Measurements from ENCODE around the gene CLIP1.
"Not testable (repeated sequence)": the region's sequence is repeated elsewhere in the genome, so short reads cannot be mapped to it uniquely, and the experiment has no call there.

CLIP1 gene
- 133 to 229 (median 158) reads per million in 9 experiments for total RNA-seq

DNA sequence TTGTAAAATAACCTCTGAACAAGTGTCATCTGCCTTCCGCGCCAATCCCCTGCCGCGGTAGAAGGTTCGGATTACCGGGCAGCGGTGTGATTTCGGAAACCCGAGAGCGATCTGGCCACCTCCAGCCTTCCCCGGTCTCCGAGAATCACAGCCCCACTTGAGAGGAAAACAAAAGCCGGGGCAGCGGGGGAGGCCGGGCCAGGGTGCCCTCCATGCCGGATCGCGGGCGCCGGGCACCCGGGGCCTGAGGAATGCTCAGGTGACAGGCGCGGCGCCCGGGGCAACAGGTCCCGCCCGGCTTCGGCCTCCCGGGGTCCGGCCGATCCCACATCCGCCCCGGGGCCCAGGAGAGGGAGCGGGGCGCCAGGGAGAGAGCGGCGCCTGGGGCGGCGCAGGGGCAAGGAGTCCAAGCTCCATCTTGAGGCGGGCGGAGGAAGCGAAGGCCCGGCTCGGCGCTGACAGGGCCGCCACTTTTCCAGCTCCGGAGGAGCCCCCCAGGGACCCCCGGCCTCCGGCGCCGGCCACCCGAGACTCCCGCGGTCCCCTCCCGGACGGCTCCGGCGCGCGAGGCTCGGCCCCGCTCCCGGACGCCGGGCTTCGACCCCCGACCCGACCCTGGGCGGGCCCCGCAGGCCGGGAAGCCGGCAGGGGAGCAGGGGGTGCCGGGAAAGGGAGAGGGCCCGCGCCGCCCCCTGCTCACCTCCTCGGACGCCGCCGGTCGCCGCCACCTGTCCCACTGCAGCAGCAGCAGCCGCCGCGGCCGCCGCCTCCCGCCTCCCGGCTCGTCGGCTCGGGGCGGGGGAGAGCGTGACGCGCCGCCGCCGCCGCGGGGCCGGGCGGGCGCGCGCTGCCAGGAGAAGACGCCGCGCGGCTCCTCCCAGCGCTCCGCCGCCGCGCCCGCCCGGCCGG lies at the start of gene CLIP1:
TSS of gene CLIP1 (minus strand) at position 849 of the 909 bp plus-strand sequence. CDS start 42,217 bp downstream, outside the sequence.
- Mint-ChIP-seq H3K36me3 (ENCODE audit: insufficient read depth) (no peaks in the 10 kb centered on the region), H3K27me3 (no peaks in the 10 kb centered on the region), H3K27ac (peak within 1 kb of the TSS; percentile 88 to 91), H3K4me1 (ENCODE audit: low read depth in 2 of 2) (peaks cover 21 to 28% of the 10 kb centered on the region in 2 donors), H3K9me3 (no peaks in the 10 kb centered on the region), H3K4me3 (peak within 1 kb of the TSS; percentile 89 to 93)
- ATAC-seq (replicated peaks), result peak; percentile 78
- peak; percentile 47 to 55 (median 47) for DNase-seq

DNA sequence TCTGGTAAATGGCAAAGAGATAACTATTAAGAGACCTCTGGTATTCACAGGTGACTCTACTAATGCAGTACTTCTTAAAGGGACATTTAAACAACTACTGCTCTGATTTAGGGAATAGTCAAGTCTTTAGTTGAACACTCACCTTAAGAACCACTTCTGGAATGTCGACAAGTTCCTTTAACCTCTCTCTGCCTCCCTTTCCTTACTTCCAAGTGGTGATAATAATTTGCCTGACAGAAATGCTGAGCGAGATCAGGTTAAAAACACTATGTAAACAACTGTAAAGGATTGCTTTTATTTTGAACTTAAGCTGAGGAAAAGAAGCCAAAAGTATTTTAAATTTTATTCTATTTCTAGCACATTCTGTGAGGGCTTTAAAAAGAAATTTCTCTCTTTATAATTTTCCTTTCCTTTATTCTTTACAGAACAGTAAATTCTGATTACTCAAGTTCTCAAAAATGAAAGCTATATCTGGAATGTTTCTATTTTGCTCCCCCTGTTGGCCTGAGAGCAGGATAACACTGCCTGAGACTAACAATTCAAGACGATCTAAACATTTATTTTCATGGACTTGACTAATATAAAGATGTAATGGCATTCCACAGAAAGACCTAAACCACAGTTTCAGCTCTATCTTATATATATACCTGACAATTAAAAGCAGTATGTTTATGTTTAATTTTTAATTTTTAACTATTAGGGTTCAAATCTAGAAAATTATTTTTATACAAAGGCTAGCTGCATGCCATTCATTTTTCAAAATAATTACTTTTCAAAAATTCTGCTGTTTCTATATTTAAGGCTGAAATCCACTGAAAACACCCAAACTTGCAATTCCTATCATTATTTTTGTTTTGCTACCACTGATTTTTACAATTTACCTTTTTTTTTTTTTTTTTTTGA lies 49.1 kb upstream of the CLIP1 start:
- Mint-ChIP-seq H3K27me3 (no peaks in the 10 kb centered on the region), H3K36me3 (ENCODE audit: insufficient read depth) (peaks cover 35% of the 10 kb centered on the region), H3K9me3 (no peaks in the 10 kb centered on the region), H3K27ac (peak overlapping the region in 1 of 2 donors; percentile 71), H3K4me1 (ENCODE audit: low read depth in 2 of 2) (peaks cover 1 to 6% of the 10 kb centered on the region in 2 donors), H3K4me3 (no peak overlapping the region)
- DNase-seq (no peak), ATAC-seq (replicated peaks) (peak; percentile 80)

DNA sequence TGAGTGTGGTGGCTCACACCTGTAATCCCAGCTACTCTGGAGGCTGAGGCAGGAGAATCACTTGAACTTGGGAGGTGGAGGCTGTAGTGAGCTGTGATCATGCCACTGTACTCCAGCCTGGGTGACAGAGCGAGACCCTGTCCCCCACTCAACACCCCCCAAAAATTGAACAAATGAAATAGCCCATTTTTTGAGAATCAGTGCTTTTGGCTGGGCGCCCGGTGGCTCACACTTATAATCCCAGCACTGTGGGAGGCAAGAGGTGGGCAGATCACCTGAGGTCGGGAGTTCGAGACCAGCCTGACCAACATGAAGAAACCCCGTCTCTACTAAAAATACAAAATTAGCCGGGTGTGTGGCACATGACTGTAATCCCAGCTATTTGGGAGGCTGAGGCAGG lies 48.1 kb upstream of the CLIP1 start:
- peak overlapping the region in 1 of 2 donors; percentile 71 for H3K27ac Mint-ChIP-seq

DNA sequence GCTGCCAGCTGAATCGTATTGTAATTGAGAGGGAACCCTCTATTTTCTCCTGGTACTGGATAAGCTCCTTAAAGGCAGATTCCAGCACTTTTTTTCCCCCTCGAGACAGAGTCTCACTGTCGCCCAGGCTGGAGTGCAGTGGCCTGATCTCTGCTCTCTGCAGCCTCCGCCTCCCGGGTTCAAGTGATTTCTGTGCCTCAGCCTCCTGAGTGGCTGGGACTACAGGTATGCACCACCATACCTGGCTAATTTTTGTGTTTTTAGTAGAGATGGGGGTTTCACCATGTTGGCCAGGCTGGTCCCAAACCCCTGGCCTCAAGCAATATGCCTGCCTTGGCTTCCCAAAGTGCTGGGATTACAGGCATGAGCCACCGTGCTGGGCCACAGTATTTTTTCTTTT lies 47.4 kb upstream of the CLIP1 start:
- H3K4me1 Mint-ChIP-seq (ENCODE audit: low read depth in 2 of 2); H3K9me3 Mint-ChIP-seq; ATAC-seq (replicated peaks); H3K27me3 Mint-ChIP-seq; DNase-seq; H3K27ac Mint-ChIP-seq; H3K4me3 Mint-ChIP-seq: not testable (repeated sequence)
- peaks cover 18% of the 10 kb centered on the region for H3K36me3 Mint-ChIP-seq (ENCODE audit: insufficient read depth)

More for the DNA sequence above, 48.1 kb upstream of the CLIP1 start:
- H3K9me3 Mint-ChIP-seq; H3K4me1 Mint-ChIP-seq (ENCODE audit: low read depth in 2 of 2); ATAC-seq (replicated peaks); DNase-seq; H3K4me3 Mint-ChIP-seq; H3K27me3 Mint-ChIP-seq: not testable (repeated sequence)
- peaks cover 26% of the 10 kb centered on the region for H3K36me3 Mint-ChIP-seq (ENCODE audit: insufficient read depth)

DNA sequence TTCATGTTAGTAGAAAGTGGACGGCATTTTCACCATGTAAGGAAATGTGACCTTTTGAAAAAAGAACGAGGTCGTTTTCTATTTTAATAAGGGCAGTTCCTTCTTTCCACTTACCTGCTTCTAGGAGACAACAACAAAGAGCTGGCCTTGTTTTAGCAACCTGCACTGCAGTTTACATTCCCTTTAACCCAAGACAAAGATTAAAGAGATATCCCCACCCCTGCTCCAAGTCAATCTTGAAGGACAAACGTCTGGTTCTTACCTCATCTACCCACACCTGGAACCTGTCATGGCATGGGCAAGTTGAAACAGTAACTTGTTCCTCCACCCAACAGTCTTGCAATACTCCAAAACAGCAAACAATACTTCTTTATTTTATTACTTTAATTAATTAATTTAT lies 45.5 kb upstream of the CLIP1 start:
- DNase-seq, result no peak
- no peak overlapping the region for H3K27ac Mint-ChIP-seq
- no peaks in the 10 kb centered on the region for H3K9me3 Mint-ChIP-seq
- H3K36me3 Mint-ChIP-seq (ENCODE audit: insufficient read depth), result peaks cover 4% of the 10 kb centered on the region
- peaks cover 1 to 6% of the 10 kb centered on the region in 2 donors for H3K4me1 Mint-ChIP-seq (ENCODE audit: low read depth in 2 of 2)
- H3K27me3 Mint-ChIP-seq, result no peaks in the 10 kb centered on the region
- H3K4me3 Mint-ChIP-seq, result no peak overlapping the region
- ATAC-seq (replicated peaks), result no peak

DNA sequence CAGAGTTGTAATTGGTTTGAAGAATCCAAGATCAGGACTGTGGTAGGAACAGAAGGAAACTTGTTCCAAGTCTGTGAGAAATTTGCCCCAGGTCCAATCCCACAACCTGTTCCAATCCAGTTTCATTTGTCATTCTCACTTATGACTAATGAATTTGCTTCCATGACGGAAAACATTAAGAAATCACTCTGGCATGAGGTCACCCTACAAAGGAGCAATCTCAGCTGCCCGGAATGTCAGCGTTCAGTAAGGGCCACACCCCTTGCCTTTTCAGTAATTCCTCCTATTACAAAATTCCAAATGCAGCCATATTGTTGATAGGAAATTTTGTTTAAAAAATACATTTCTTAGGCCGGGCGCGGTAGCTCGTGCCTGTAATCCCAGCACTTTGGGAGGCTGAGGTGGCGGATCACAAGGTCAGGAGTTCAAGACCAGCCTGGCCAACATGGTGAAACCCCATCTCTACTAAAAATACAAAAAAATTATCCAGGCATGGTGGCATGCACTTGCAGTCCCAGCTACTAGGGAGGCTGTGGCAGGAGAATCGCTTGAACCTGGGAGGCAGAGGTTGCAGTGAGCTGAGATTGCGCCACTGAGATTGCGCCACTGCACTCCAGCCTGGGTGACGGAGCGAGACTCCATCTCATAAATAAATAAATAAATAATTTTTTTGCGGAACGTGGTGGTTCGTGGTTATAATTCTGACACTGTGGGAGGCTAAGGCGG lies 42.0 kb upstream of the CLIP1 start:
- H3K36me3 Mint-ChIP-seq (ENCODE audit: insufficient read depth); ATAC-seq (replicated peaks); DNase-seq; H3K9me3 Mint-ChIP-seq; H3K4me1 Mint-ChIP-seq (ENCODE audit: low read depth in 2 of 2); H3K27me3 Mint-ChIP-seq; H3K4me3 Mint-ChIP-seq: not testable (repeated sequence)
- H3K27ac Mint-ChIP-seq, result peak overlapping the region in 1 of 2 donors; percentile 38

DNA sequence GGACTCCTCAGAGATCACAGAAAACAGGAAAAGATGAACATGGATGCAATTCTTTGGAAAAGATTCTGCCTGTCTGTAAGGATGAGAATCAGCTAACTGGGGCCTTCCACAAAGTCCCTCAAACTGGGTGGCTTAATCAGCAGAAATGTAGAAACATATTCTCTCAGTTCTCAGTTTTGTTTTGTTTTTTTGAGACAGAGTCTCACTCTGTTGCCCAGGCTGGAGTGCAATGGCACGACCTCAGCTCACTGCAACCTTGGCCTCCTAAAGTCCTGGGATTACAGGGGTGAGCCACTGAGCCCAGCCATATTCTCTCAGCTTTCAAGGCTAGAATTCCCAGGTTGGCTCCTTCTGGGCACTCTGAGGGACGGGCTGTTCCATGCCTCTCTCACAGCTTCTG lies 38.2 kb upstream of the CLIP1 start:
- no peak overlapping the region for H3K27ac Mint-ChIP-seq
- H3K27me3 Mint-ChIP-seq, result no peaks in the 10 kb centered on the region
- DNase-seq (no peak), ATAC-seq (replicated peaks) (no peak)
- H3K4me3 Mint-ChIP-seq, result no peak overlapping the region
- peaks cover 2% of the 10 kb centered on the region for H3K36me3 Mint-ChIP-seq (ENCODE audit: insufficient read depth)
- H3K9me3 Mint-ChIP-seq, result no peaks in the 10 kb centered on the region
- H3K4me1 Mint-ChIP-seq (ENCODE audit: low read depth in 2 of 2), result peaks cover 5 to 6% of the 10 kb centered on the region in 2 donors

DNA sequence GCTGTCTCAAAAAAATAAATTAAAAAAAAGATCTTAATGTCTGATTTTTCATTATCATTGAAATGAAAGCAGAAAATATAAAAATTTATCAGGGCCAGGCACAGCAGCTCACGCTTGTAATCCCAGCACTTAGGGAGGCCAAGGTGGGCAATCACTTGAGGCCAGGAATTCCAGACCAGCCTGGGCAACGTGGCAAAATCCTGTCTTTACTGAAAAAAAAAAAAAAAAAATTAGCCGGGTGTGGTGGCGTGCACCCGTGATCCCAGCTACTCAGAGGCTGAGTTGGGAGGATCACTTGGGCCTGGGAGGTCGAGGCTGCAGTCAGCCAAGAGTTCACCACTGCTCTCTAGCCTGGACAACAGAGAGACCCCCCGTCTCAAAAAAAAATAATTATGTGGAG lies 37.6 kb upstream of the CLIP1 start:
- Mint-ChIP-seq H3K27ac (no peak overlapping the region), H3K36me3 (ENCODE audit: insufficient read depth) (peaks cover 2% of the 10 kb centered on the region), H3K9me3 (no peaks in the 10 kb centered on the region), H3K4me3 (no peak overlapping the region), H3K27me3 (no peaks in the 10 kb centered on the region), H3K4me1 (ENCODE audit: low read depth in 2 of 2) (peaks cover 5 to 6% of the 10 kb centered on the region in 2 donors)
- no peak for DNase-seq
- no peak for ATAC-seq (replicated peaks)

DNA sequence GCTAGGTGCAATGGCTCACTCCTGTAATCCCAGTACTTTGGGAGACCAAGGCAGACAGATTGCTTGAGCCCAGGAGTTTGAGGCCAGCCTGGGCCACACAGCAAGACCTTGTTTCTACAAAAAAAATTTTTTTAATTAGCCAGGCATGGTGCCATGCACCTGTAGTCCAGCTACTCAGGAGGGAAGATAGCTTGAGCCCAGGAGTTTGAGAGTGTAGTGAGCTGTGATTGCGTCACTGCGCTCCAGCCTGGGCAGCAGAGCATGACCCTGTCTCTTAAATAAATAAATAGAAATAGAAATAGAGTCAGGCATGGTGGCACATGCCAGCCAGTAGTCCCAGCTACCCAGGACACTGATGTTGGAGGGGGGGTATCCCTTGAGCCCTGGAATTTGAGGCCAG lies 36.7 kb upstream of the CLIP1 start:
- H3K27ac Mint-ChIP-seq, result peak overlapping the region in 1 of 2 donors; percentile 51
- peaks cover 6% of the 10 kb centered on the region in 2 donors for H3K4me1 Mint-ChIP-seq (ENCODE audit: low read depth in 2 of 2)
- no peaks in the 10 kb centered on the region for H3K27me3 Mint-ChIP-seq
- H3K4me3 Mint-ChIP-seq, result no peak overlapping the region
- DNase-seq, result no peak
- ATAC-seq (replicated peaks), result no peak
- peaks cover 2% of the 10 kb centered on the region for H3K36me3 Mint-ChIP-seq (ENCODE audit: insufficient read depth)
- no peaks in the 10 kb centered on the region for H3K9me3 Mint-ChIP-seq

DNA sequence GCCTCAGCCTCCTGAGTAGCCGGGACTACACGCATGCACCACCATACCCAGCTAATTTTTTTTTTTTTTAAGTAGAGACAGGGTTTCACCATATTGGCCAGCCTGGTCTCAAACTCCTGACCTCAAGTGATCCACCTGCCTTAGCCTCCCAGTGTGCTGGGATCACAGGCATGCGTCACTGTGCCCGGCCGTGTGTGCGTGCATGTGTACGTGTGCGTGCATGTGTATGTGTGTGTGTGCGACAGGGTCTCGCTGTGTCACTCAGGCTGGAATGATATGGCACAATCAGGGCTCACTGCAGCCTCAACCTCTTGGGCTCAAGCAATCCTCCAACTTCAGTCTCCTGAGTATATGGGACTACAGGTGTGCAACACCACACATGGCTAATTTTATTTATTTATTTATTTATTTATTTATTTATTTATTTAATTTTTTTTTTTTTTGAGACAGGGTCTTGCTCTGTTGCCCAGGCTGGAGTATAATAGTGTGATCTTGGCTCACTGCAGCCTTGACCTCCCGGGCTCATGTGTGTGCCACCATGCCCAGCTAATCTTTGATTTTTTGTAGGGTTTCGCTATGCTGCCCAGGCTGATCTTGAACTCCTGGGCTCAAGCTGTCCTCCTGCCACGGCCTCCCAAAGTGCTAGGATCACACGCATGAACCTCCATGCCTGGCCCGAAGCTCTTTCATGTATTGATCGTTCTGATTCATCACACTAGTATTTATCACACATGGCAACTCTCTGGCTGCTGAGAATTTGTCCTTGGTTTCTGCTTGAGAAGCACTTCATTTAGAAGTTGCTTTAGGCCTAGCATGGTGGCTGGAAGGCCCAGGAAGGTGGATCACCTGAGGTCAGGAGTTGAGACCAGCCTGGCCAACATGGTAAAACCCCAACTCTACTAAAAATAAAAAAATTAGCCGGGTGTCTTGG lies 35.9 kb upstream of the CLIP1 start:
- Mint-ChIP-seq H3K27ac (peak overlapping the region; percentile 60 to 82), H3K27me3 (no peaks in the 10 kb centered on the region), H3K4me1 (ENCODE audit: low read depth in 2 of 2) (peaks cover 13 to 14% of the 10 kb centered on the region in 2 donors), H3K9me3 (no peaks in the 10 kb centered on the region), H3K36me3 (ENCODE audit: insufficient read depth) (peaks cover 8% of the 10 kb centered on the region), H3K4me3 (no peak overlapping the region)
- ATAC-seq (replicated peaks), result no peak
- no peak for DNase-seq

DNA sequence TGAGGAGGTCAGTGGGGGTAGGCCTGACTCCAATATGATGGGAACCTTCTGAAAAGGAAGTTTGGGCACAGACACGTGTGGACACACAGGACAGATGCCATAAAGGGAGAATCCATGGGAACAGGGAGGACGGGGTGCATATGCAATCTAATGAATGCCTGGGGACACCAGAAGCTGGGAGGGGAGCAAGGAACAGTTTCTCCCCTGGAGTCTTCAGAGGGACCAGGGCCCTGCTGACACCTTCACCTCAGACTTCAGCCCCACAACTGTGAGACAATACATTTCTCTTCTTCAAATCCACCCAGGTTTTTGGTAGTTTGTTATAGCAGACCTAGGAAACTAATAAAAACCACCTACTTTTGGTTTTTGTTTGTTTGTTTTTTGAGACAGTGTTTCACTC lies 35.2 kb upstream of the CLIP1 start:
- DNase-seq (no peak), ATAC-seq (replicated peaks) (no peak)
- Mint-ChIP-seq H3K9me3 (no peaks in the 10 kb centered on the region), H3K27me3 (no peaks in the 10 kb centered on the region), H3K36me3 (ENCODE audit: insufficient read depth) (peaks cover 14% of the 10 kb centered on the region), H3K27ac (peak overlapping the region; percentile 60 to 82), H3K4me1 (ENCODE audit: low read depth in 2 of 2) (peaks cover 20 to 22% of the 10 kb centered on the region in 2 donors), H3K4me3 (no peak overlapping the region)

DNA sequence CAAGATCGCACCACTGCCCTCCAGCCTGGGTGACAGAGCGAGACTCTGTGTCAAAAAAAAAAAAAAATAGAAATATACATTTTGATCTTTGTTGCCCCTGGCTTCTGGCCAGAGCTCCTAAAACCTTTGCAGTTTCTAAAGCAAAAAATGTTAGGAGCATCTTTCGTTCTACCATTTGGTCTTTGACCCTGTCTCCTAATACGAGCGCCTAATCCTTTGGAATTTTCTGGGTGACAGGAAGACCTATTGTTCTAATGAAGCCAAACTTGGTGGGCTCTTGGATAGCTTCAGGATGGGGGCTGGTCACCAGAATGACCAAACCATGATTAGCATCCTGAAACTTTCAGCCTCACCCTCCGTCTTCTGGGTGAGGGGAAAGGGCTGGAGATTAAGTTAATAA lies 32.3 kb upstream of the CLIP1 start:
- Mint-ChIP-seq H3K36me3 (ENCODE audit: insufficient read depth) (peaks cover 14% of the 10 kb centered on the region), H3K4me1 (ENCODE audit: low read depth in 2 of 2) (peaks cover 21 to 24% of the 10 kb centered on the region in 2 donors), H3K27ac (peak overlapping the region in 1 of 2 donors; percentile 71), H3K9me3 (no peaks in the 10 kb centered on the region), H3K27me3 (no peaks in the 10 kb centered on the region), H3K4me3 (no peak overlapping the region)
- DNase-seq, result no peak
- ATAC-seq (replicated peaks), result no peak

Measured in effector memory CD8-positive, alpha-beta T cell (primary cell).